AG09309 (cell line): ENCODE results near the gene SLC6A6.

Experiments used
- DNase-seq: peaks from one replicate; pipeline ENCODE4 v3.0.0-alpha.2; 2010; ENCODE audit warnings: low read depth
- H3K4me3 ChIP-seq: 2 replicates; pipeline ENCODE4 v1.5.1; 2011; ENCODE audit warnings: mild to moderate bottlenecking, low read depth, low read length, moderate library complexity; ENCODE audit not compliant: control insufficient read depth
- TF ChIP-seq, protein P1 (sequence below): IDR thresholded peaks from 2 replicates; pipeline ENCODE4 v1.5.1; 2011; ENCODE audit warnings: mild to moderate bottlenecking, low read depth, low read length, inconsistent platforms; ENCODE audit not compliant: insufficient read depth, control insufficient read depth; ENCODE audit errors: missing control alignments

The SLC6A6 gene

DNA sequence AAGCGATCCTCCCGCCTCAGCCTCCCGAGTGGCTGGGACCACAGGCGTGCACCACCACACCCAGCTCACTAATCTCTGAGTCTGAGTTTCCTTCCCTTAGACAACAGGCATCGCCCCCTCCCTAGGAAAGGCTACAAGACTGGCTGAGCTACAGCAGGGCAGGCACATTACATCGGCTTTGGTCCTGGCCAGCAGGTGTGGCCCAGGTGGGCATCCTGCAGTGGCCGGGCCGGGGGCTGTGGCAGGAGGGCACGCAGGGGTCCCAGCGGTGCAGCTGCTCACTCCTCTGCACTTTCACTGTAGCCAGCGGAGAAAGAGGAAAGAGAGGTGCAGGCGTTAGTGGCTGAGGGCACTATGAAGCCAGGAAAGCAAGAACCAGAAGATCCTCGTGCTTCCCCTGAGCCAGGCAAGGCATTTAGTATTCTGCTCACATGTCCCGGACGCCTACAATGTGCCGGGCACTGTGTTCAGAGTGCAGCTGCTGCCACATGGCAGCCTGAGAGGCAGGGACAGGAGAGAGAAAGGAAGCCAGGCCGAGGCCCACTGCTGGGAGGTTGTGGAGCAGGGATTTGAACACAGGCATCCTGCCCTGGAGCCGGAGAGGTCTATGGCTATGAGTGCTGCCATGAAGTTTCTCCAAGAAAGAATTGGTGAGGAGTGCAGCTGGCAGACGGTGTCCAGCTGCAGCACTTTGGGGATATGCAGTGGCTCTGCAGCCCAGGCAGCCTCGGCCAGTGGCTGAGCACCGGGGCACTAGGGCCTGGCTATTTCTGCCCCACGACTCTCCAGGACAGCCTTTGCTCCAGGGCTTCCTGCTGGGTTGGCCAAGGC, 115.4 kb downstream of the SLC6A6 start:
- TF ChIP-seq, protein P1, sequence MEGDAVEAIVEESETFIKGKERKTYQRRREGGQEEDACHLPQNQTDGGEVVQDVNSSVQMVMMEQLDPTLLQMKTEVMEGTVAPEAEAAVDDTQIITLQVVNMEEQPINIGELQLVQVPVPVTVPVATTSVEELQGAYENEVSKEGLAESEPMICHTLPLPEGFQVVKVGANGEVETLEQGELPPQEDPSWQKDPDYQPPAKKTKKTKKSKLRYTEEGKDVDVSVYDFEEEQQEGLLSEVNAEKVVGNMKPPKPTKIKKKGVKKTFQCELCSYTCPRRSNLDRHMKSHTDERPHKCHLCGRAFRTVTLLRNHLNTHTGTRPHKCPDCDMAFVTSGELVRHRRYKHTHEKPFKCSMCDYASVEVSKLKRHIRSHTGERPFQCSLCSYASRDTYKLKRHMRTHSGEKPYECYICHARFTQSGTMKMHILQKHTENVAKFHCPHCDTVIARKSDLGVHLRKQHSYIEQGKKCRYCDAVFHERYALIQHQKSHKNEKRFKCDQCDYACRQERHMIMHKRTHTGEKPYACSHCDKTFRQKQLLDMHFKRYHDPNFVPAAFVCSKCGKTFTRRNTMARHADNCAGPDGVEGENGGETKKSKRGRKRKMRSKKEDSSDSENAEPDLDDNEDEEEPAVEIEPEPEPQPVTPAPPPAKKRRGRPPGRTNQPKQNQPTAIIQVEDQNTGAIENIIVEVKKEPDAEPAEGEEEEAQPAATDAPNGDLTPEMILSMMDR: no peak

DNA sequence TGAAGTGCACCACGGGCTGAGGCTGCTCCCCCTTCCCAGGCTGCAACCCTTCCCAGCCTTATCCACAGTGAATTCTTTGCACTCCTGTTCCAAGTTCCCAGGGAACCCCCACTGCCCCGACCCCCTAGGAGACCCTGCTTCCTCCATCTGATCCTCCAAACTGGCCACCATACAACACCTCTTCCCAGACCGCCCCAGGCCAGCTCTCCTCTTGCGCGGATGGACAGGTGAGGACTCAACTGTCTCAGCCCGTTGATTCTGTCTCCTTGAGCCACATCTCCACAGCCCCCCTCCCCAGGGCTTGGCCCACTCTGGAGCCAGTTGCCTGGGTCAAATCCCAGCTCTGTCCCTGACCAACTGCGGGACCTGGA, 116.0 kb downstream of the SLC6A6 start:
- DNase-seq: no peak
- TF ChIP-seq, protein P1: no peak
- no peak overlapping the region for H3K4me3 ChIP-seq

More for the DNA sequence above, 115.4 kb downstream of the SLC6A6 start:
- no peak for DNase-seq
- H3K4me3 ChIP-seq: no peak overlapping the region

DNA sequence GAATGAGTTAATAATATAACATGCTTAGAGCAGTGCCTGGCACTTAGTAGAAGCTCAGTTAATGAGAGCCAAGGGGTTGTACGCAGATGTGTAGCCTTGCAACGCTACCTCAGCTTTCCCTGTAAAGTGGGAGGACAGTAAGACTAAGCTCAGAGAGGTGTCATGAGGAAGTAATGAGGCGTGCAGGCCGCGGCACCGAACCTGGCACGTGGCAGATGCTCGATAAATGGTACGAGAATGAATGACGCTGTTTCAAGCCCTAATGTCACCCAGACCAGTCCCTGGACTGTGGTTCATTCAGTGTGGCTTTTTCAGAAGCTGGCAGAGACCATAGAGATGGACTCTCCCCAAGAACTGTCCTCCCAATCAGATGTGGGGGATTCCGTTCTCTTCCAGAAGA, 116.5 kb downstream of the SLC6A6 start:
- no peak overlapping the region for H3K4me3 ChIP-seq
- DNase-seq: no peak
- TF ChIP-seq, protein P1: no peak

DNA sequence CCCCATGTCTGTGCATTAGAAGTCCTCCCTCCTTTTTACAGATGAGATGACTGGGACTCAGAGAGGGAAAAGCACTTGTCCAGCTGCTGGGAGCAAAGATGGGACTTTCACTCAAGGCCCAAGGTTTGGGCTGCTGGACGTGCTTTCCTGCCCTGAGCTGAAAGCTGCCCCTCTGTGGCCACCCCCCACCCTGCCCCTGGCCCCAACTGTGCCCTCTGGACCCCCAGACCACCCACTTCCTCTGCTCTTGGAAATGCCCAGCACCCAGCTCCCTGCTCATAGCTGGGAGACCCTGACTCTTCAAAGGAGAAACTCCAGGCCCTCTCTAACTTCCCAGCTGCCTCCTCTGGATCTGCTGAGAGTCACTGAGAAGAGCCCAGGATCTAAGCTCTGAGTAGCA, 117.0 kb downstream of the SLC6A6 start:
- DNase-seq: no peak
- H3K4me3 ChIP-seq: no peak overlapping the region
- TF ChIP-seq, protein P1: no peak

DNA sequence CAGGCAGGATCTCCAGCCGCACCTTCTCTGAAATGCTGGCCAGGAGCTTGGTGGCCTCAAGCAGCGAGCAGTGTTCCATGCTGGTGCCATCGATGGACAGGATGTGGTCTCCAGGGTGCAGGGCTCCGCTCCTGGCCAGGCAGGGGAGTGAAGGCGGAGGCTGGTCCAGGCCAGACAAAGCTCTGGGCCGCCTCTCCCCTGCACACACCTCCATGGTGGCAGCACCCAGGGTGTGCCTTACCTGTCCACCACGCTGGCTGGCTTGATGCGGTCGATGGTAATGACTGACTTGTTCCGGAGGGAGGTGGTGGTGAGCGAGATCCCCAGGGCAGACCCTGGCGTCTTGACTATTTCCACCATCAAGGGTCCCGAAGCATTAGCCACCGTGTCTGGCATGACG, 117.7 kb downstream of the SLC6A6 start:
- TF ChIP-seq, protein P1: no peak
- H3K4me3 ChIP-seq: no peak overlapping the region
- no peak for DNase-seq

DNA sequence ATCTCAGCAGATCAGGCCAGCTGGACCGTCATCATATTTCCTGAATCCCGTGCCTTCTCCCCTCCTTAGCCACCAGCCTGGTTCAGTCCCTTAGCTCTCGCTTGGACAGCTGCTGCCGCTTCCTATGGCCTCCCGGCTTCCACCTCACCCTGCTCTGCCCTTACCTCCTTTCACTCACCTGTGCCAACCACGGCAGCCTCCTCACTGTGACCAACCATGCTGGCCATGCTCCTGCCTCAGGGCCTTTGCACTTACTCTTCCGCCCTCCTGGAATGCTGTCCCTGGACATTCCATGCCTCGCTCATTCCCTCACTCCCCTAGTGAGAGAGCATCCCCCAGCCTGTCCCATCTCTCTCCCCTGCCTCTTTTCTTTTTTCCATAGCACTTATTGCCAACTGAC, 118.6 kb downstream of the SLC6A6 start:
- DNase-seq: no peak
- H3K4me3 ChIP-seq: no peak overlapping the region
- TF ChIP-seq, protein P1: no peak
